Dermis microvascular lymphatic vessel endothelial cell (primary cell): ENCODE results near the gene GAGE13. TPM values are rescaled to one million over a fixed set of nuclear protein-coding genes. Genes with fewer than 3 reads are reported as not detected.
"Not testable (repeated sequence)": the region's sequence is repeated elsewhere in the genome, so short reads cannot be mapped to it uniquely, and the experiment has no call there.

Source experiments
- DNase-seq, 2 donors: peaks; one replicate each; pipeline versions ENCODE4 v3.0.0 to v3.0.0-alpha.2; 2010; ENCODE audit warnings: low read depth in 2 of 2
- total RNA-seq: library from RNA; depleted of rRNA; stranded (reverse); fragments of >200 nt; gene quantifications from 2 replicates; pipeline ENCODE4 v1.2.1, GENCODE V29; 2014

Gene GAGE13, protein sequence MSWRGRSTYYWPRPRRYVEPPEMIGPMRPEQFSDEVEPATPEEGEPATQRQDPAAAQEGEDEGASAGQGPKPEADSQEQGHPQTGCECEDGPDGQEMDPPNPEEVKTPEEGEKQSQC
- total RNA-seq: not detected in 2 replicates

DNA sequence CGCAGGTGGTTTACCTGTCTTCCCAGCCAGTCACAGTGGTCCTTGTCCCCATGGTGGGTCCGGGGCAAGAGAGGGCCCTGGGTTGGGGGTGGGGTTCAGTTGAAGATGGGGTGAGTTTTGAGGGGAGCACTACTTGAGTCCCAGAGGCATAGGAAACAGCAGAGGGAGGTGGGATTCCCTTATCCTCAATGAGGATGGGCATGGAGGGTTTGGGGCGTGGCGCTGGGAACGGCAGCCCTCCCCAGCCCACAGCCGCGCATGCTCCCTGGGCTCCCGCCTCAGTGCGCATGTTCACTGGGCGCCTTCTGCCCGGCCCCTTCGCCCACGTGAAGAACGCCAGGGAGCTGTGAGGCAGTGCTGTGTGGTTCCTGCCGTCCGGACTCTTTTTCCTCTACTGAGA lies at the start of gene GAGE13:
TSS of gene GAGE13 (plus strand) at position 301 of the 400 bp plus-strand sequence. CDS start 1,156 bp downstream, outside the sequence.
- not testable (repeated sequence) for DNase-seq

DNA sequence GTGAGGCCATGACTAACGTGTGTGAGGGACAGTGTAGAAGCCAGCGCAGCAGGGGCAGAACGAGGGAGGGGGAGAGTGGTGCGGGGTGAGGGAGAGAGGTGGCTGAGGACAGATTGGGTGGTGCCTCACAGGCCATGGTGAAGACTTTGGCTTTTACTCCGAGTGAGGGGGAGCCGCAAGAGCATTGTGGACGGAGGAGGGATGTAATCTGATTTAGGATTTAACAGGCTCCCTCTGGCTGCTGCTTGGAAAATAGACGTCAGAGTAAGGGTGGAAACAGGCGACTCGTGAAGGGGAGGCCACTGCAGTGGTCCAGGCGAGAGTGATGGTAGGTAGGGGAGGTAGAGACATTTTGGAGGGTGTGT lies 48.8 kb upstream of the GAGE13 start:
- no peak for DNase-seq

DNA sequence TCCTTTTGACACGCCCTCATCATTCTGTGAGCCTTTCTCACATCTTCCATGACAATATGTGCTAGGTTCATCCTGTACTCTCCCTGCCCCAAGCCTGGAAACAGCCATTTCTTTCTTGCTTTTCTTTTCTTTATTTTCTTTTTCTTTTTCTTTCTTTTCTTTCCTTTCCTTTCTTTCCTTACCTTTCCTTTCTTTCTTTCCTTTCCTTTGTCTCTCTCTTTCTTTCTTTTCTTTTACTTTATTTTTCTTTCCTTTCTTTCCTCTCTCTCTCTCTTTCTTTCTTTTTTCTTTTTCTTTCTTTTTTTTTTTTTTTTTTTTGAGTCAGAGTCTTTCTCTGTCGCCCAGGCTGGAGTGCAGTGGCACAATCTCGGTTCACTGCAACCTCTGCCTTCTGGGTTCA lies 47.2 kb upstream of the GAGE13 start:
- no peak for DNase-seq

DNA sequence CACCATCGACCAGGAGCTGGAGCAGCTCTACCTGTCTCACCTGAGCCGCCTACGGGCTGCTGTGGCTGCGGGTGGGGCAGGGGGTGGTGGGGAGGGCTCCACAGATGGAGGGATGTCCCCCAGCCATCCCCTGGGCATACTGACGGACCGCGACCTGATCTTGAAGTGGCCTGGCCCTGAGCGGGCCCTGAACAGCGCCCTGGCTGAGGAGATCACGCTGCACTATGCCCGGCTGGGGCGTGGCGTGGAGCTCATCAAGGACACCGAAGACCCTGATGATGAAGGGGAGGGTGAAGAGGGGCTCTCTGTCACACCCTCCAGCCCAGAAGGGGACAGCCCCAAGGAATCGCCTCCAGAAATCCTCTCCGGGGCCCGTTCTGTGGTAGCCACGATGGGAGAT lies 45.2 kb upstream of the GAGE13 start:
- no peak for DNase-seq

DNA sequence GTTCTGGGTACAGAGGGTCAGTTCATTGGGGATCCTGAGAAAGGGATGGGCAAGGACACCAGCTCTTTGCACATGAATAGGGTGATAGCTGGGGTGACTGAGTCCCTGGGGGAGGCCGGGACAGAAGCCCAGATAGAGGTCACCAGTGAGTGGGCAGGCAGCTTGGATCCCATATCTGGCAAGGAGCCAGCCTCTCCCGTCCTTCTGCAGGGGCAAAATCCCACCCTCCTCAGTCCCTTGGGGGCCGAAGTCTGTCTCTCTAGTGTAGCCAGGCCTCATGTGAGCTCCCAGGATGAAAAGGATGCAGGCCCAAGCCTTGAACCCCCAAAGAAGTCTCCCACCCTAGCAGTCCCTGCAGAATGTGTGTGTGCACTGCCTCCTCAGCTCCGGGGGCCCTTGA lies 44.8 kb upstream of the GAGE13 start:
- DNase-seq: no peak

DNA sequence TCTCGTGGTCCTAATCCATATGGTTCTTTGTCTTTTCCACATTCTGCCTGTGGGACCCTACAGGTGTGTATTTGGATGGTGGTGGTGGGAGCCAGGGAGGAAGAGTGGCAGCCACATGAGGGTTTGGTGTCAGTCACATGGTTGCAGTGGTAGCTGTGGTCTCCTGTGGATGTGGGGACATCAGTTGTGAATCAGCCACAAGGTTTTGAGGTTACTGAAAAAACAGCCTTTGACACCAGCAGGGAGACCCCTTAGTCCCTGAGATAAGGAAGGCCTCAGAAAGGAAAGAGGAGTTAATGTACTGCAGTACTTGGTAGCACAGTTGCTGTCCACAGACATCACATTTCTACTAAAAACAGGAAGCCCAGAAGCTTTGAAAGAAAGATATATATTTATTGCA lies 43.7 kb upstream of the GAGE13 start:
- no peak for DNase-seq

DNA sequence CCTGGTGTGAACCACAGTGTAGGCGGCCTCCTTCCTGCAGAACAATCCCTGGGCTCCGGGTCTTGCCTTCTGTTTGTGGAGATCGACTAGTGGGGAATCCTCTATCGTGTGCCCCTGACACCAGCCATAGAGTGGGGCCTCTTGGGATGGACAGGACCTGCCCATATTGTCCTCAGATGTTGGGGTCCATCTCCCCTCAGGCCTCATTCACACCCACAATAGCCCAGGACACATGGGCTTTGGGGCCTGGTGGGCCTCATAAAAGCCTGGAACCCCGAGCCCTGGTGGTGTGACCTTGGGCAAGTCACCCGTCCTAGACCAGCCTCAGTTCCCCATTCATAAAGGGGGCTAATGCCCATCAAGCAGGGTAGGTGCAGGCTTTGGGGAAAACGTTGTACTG lies 41.2 kb upstream of the GAGE13 start:
- no peak for DNase-seq

DNA sequence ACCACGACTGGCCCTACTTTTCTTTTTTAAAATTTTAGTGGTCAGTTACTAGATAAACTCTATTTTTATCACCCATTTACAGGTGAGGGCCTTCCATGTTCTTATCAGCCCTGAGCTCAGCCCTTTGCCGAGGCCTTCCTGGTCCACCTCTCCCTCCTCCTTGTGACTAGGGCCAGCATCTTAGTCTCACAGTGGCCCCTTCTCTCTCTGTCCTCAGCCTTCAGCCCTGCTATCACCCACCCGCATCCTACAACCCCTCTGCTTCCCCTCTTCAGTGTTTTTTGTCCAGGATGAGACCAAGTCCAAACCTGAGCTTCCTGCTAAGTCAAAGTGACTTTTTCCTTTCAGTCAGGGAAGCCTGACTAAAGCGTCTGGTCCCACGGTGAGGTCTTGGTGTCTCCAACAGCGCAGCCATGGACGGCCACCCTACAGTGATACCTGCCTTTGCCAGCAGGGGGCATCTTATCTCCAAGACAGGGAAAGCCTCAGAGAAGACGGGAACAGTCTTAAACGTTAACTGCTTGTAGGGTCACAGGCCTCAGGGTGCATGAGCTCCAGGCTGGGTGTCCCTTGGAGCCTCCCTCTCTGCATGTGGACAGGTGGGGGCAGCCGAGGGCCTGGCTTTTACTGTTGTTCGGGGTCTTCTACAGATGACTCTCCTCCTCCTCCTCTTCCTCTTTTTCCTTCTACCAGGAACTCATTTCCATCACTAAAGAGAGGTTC lies 39.6 kb upstream of the GAGE13 start:
- DNase-seq: peak in 1 of 2 donors; percentile 50

DNA sequence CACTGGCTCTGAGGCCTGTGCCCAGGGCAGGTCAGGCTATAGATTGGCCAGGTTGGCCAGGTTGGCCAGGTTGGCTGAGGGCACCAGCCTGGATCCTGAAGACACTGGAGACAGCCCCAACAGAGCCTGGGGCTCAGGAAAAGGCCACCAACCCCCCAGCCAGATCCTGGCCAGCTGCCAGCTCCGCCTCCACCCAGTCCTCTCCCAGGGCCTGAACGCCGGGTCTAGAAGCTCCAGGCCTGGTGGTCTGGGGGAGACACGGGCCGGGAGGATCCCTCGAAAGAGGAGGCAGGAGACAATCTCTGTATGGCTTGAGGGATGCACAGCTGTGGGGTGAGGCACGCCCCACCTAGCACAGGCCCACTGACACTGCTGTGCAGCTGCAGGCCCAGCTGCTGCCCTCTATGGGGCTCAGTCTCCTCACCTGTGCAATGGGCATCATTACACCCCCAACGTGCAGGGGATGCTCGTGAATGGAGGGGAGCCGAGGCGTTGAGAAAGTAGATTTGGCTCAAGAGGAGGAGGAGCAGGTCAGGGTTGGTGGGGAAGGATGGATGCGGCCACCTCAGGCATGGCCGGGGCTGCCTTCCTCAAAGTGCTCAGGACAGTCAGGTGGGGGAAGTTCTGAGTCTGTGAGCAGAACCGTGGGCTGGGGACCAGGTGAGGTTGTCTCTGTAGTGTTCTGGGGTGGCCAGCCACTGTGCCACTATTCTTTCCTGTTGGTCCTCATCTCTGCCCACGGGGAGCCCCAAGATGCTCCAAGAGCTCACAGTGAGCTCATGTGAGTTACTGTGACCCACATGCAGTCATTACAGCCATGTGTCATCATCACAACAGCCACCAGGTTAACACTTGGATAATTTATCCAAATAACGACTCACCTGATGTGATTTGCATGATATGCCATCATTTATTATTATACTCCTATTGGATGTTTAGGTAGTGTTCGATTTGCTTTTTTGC lies 38.7 kb upstream of the GAGE13 start:
- DNase-seq: no peak

DNA sequence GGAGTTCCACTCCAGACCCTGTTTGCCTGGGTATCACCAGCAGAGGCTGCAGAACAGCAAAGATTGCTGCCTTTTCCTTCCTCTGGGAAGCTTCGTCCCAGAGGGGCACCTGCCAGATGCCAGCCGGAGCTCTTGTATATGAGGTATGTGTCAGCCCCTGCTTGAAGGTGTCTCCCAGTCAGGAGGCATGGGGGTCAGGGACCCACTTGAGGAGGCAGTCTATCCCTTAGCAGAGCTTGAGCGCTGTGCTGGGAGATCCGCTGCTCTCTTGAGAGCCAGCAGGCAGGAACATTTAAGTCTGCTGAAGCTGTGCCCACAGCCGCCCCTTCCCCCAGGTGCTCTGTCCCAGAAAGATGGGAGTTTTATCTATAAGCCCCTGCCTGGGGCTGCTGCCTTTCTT lies 32.1 kb upstream of the GAGE13 start:
- not testable (repeated sequence) for DNase-seq

DNA sequence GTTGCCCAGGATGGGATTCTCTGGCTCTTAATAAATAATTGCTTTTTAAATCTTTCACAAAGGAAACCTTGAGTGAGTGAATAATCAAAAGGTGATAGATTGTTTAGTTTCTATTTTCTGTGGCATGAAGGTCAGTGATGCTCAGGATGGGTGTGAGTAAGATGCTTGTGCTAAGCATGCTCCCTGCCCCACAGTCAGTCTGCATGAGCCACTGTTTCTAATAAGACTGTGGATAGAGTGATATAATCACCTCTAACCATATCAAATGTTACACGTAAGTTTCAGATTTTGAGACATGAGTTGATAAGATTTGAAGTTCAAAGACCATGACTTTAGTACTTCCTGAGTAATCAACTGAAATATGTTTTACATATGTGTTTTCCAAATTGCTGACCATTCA lies 30.7 kb upstream of the GAGE13 start:
- no peak for DNase-seq

DNA sequence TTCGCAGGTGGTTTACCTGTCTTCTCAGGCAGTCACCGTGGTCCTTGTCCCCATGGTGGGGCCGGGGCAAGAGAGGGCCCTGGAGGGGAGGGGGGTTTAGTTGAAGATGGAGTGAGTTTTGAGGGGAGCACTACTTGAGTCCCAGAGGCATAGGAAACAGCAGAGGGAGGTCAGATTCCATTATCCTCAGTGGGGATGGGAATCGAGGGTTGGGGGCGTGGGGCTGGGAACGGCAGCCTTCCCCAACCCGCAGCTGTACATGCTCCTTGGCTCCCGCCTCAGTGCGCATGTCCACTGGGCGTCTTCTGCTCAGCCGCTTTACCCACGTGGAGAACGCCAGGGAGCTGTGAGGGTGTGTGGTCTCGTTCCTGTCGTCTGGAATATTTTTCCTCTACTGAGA lies 28.0 kb upstream of the GAGE13 start, which contains the start of gene GAGE10:
TSS of gene GAGE10 (plus strand) at position 301 of the 400 bp plus-strand sequence. CDS start 1,214 bp downstream, outside the sequence.
- no peak for DNase-seq

DNA sequence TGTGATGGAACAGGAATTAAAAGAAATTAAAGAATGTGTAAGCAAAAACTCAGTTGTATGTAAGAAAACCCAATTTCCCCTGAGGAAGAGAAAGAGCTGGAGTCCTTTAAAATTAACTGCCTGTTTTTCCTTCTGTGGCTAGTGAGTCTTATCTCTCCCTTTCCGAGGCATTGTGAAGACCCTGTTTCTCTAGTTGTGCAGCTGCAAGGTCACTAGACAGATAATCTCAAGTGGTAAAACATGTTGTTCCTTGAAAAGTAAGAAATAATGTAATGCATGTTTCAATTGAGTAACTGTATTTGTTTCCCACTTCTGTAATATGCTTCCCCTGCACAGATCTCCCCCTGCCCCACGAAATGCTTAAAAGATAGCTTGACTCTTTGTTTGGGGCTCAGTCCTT lies 23.6 kb upstream of the GAGE13 start:
- DNase-seq: not testable (repeated sequence)

DNA sequence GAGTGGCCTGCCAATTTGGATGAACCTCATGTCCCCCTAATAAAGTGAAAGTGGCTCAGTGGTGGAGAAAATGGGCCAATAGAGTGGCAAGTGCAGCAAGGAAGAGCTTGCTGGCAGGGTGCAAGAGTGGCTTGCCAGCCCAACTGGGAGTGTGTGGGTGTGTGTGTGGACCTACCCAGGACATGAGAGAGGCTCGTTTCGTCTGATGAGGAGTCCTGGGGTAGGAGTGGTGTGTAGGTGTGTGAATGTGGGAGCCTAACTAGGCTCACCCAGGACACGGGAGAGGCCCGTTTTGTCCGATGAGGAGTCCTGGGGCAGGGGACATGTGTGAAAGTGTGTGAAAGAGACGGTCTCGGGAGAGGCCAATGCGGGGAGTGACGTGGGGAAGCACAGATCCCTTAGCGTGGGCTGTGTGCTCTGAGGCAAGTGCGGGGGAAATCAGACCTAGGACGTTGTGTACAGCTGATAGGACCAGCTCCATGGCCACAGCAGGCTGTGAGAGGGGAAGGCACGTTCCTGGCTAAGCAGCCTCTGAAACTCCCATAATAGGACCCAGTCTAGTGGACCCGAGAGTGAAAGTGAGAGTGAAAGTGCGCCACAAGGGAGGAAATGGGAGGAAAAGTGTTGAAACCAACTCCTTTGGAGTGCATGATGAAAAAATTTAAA lies 22.6 kb upstream of the GAGE13 start:
- no peak for DNase-seq

DNA sequence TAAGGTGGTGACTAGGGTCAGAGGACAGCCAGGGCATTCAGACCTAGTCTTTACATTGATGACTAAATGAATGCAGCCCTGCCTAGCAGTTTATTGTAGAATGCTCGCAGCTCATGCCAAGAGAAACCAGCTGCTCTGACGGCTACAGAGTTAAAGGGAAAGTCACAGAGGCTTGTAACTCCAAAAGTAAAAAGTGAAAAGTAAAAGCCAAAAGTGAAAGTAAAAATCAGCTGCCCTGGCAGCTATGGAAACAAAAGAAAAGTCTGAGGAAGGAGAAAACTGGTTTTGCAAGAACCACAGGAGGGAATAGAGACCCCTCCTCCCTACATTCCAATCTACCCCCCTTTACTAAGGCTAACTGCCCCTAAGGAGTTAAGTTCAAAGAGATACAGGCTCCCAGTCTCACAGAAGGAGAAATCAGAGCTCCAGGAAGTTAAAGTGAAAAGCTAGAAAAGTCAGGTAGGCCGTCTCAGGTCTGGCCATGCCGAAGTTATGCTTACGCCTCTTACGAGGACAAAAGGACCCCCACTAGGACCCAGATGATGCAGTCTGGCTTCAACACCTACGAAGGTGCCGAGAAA lies 21.9 kb upstream of the GAGE13 start:
- peak in 1 of 2 donors; percentile 2 for DNase-seq

DNA sequence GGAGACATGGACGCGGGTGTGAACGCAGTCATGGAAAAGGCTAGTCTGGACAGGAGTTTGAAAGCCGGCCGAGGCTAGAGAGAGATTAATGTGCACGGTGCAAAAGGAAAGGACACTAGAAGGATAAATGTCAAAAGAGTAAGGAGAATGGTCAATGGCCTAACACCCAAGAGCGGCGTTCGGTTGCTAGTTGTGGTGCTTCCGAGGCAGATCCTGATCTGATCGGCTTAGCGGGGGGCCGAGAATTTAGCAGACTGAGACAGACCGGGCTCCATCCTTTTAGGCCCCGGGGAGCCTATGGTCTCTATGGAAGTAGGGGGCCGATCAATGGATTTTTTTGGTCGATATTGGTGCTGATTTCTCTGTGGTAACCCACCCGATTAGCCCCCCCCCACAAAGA lies 21.0 kb upstream of the GAGE13 start:
- DNase-seq: no peak

DNA sequence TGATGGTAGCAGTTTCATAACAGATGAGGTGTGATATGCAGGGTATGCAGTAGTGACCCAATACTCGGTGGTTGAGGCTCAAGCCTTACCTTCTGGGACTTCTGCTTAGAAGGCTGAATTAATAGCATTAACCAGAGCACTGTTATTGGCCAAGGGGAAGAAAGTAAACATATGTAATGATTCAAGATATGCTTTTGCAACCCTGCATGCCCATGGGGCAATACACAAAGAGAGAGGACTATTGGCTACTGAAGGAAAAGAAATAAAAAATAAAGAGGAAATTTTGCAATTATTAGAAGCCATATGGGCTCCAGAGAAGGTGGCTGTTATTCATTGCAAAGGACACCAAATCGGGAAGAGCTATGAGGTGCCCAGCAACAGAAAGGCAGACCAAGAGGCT lies 19.2 kb upstream of the GAGE13 start:
- no peak for DNase-seq

DNA sequence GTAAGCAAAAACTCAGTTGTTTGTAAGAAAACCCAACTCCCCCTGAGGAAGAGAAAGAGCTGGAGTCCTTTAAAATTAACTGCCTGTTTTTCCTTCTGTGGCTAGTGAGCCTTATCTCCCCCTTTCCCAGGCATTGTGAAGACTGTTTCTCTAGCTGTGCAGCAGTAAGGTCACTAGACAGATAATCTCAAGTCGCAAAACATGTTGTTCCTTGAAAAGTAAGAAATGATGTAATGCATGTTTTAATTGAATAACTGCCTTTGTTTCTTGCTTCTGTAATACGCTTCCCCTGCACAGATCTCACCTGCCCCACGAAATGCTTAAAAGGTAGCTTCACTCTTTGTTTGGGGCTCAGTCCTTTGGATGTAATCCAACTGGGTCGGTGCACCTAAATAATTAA lies 15.3 kb upstream of the GAGE13 start:
- no peak for DNase-seq

DNA sequence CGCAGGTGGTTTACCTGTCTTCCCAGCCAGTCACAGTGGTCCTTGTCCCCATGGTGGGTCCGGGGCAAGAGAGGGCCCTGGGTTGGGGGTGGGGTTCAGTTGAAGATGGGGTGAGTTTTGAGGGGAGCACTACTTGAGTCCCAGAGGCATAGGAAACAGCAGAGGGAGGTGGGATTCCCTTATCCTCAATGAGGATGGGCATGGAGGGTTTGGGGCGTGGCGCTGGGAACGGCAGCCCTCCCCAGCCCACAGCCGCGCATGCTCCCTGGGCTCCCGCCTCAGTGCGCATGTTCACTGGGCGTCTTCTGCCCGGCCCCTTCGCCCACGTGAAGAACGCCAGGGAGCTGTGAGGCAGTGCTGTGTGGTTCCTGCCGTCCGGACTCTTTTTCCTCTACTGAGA lies 9.6 kb upstream of the GAGE13 start, which contains the start of gene GAGE12J:
TSS of gene GAGE12J (plus strand) at position 301 of the 400 bp plus-strand sequence. CDS start 1,157 bp downstream, outside the sequence.
- DNase-seq: not testable (repeated sequence)

DNA sequence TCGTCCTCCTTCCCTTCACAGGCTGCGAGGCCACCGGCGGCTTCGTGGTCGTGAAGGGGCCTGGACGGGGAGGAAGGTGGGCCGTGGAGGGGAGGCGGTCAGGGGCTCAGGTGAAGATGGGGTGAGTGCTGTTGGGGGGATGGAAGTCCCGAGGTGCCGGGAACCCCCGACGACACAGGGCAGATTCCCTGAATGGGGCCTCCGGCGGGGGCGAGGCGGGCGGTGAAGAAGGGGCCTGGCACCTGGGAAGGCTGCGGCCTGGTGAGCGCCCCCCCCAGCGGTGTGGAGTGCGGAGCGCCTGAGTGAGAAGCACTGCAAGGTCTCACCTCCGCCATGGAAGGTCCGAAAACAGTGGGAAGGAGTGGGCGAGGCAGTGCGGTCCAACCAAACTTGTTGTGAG lies 9.1 kb upstream of the GAGE13 start:
- not testable (repeated sequence) for DNase-seq

DNA sequence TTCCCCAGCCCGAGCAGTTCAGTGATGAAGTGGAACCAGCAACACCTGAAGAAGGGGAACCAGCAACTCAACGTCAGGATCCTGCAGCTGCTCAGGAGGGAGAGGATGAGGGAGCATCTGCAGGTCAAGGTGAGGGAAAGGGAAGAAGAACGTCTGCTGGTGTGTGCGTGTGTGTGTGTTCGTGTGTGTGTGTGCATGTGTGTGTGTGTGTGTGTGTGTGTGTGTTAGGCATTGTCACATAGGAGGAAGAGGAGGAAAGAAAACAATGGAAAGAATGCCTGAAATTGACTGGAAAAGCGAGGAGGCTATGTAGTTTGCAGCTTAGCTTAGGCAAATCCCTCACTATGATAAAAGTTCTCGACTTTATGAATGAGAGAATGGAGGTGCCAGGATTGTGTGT lies 7.6 kb upstream of the GAGE13 start:
- not testable (repeated sequence) for DNase-seq
